ENCODE measurements around the gene DROSHA.
"Not testable (repeated sequence)": the region's sequence is repeated elsewhere in the genome, so short reads cannot be mapped to it uniquely, and the experiment has no call there.

Gene DROSHA

DNA sequence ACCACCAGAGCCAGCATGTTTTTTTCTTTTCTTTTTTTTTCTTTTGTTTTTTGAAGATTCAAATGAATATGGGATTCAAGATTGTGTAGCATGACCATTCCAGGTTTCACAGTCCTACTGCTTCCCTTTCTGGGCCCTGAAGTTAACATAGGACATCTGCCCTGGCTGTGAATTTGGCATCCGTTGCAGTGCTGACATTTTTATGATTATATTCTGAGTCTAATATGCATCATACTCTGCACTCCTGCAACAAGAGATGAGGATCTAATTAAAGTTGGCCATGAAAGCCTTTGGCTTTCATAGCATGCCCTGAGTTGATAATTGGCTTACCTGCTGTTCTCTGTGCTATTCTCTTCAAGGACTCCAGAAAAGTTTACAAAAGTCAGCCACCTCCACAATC, 30.1 kb upstream of the DROSHA start:
- DNase-seq (ENCODE audit: insufficient read length, low spot score) = no peak

DNA sequence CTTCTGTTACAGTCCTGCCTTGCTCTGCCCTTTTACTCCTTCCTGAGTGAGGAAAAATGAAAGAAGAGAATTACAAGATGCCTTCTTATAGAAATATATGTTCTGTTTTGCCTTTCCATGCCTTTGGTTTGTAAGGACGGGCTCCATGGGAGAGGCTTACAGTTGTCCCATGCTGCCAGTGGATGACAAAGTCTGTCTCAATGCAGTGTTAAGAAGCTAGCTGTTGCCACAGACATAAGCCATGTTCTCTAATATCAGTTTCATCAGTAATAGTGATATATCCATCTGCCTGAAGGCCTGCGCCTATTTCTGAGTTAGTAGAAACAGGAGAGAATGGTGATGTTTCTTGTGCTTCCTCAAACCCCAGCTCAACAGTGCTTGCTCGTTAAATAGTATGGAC, 28.0 kb upstream of the DROSHA start:
- no peak for TF ChIP-seq PAX5 (IDR thresholded peaks at IDR 0.05; ENCODE audit: insufficient read depth, low read length, severe bottlenecking)
- TF ChIP-seq POLR2A (IDR thresholded peaks at IDR 0.05; ENCODE audit: low read depth, low read length) = no peak
- no peak for TF ChIP-seq POU2F2 (IDR thresholded peaks at IDR 0.05; ENCODE audit: low read depth, low read length)
- FAIRE-seq = no peak
- no peak for DNase-seq (ENCODE audit: insufficient read length, low spot score)

More for the DNA sequence above, 30.1 kb upstream of the DROSHA start:
- no peak for FAIRE-seq
- TF ChIP-seq POLR2A (IDR thresholded peaks at IDR 0.05; ENCODE audit: low read depth, low read length) (no peak), TAF1 (IDR thresholded peaks at IDR 0.05; ENCODE audit: low read depth, low read length) (no peak), PAX5 (IDR thresholded peaks at IDR 0.05; ENCODE audit: insufficient read depth, low read length, severe bottlenecking) (no peak), POLR2AphosphoS5 (IDR thresholded peaks at IDR 0.05; ENCODE audit: low read depth, low read length) (no peak), POU2F2 (IDR thresholded peaks at IDR 0.05; ENCODE audit: low read depth, low read length) (no peak), SPI1 (IDR thresholded peaks at IDR 0.05; ENCODE audit: low read depth, low read length) (no peak)

DNA sequence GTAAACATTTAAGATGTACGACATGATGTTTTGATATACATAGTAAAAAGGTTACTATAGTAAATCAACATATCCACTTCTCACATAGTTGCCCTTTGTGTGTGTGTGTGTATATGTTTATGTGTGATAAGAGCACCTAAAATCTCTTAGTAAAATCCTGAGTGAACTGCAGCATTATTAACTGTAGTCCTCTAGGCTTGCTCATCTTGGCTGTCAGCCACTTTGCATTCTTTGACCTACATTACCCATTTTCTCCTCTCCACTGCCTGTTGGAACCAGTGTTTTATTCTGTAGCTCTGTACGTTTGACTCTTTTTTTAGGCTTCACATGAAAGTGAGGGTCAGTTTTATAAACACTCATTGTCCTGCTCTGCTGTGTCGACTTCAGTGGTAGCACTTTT, 24.6 kb upstream of the DROSHA start:
- TF ChIP-seq SPI1 (IDR thresholded peaks at IDR 0.05; ENCODE audit: low read depth, low read length) (no peak), POLR2A (IDR thresholded peaks at IDR 0.05; ENCODE audit: low read depth, low read length) (no peak)
- DNase-seq (ENCODE audit: insufficient read length, low spot score) (no peak), FAIRE-seq (no peak)

DNA sequence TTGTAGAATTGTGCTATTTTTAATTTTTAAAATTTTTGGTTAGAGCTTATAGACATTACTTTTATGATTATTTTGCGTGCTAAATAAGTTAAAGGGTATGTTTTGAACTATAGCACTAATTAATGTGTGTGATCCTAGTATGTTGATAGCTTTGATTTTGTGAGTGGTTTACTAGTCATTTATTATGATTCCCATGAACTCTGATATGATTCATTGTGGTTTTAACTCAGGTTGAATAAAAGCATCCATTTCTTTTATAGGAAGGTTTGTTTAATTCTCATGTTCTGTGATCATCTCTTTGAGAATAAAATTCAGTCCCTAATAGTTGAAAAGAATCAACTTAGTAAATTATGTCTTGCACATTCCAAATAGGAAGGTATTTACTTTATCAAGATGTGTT, 22.7 kb upstream of the DROSHA start:
- DNase-seq (ENCODE audit: insufficient read length, low spot score) (no peak), FAIRE-seq (no peak)
- no peak for TF ChIP-seq POLR2A (IDR thresholded peaks at IDR 0.05; ENCODE audit: low read depth, low read length)
- TF ChIP-seq TAF1 (IDR thresholded peaks at IDR 0.05; ENCODE audit: low read depth, low read length) = no peak
- TF ChIP-seq POU2F2 (IDR thresholded peaks at IDR 0.05; ENCODE audit: low read depth, low read length) = no peak
- no peak for TF ChIP-seq POLR2AphosphoS5 (IDR thresholded peaks at IDR 0.05; ENCODE audit: low read depth, low read length)
- TF ChIP-seq PAX5 (IDR thresholded peaks at IDR 0.05; ENCODE audit: insufficient read depth, low read length, severe bottlenecking) = no peak
- no peak for TF ChIP-seq SPI1 (IDR thresholded peaks at IDR 0.05; ENCODE audit: low read depth, low read length)

DNA sequence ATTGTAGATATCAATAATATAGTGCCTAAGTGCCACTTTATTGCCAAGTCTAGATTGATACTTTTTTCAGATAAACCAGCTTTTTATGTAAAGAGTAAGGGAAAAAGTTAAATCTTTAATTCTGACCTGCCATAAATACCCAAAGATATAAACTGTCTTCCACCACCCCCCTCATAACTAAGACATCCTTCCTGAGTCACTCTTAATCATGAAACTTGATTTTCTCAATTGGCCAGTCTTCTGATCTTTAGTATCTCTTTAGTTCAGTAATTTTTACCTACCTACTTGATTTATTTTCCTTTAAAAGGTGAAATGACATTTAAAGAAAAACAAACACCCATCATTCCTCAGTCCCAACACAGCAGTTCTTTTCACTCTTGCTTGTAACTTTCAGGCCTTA, 22.0 kb upstream of the DROSHA start:
- TF ChIP-seq POU2F2 (IDR thresholded peaks at IDR 0.05; ENCODE audit: low read depth, low read length) (no peak), SPI1 (IDR thresholded peaks at IDR 0.05; ENCODE audit: low read depth, low read length) (no peak), PAX5 (IDR thresholded peaks at IDR 0.05; ENCODE audit: insufficient read depth, low read length, severe bottlenecking) (no peak), TAF1 (IDR thresholded peaks at IDR 0.05; ENCODE audit: low read depth, low read length) (no peak), POLR2AphosphoS5 (IDR thresholded peaks at IDR 0.05; ENCODE audit: low read depth, low read length) (no peak), POLR2A (IDR thresholded peaks at IDR 0.05; ENCODE audit: low read depth, low read length) (no peak)
- FAIRE-seq (no peak), DNase-seq (ENCODE audit: insufficient read length, low spot score) (no peak)

DNA sequence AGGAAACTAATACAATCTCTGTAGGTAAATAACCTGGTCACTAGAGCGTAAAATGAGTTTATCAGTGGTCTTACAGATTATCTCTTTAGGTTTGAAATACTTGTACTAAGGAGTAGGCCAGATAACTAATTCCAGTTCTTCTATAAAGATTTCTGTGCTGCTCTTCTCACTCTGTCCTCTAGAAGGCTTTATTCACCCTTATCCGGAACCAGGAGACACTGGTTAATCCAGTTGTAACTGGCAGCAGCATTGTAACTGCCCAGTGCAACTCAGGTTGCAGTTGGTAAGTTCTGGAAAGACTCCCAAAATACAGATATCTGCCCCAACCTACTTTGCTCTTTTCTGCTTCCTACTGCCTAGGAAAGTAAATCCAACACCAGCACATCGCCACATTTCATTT, 20.0 kb upstream of the DROSHA start:
- TF ChIP-seq POLR2A (IDR thresholded peaks at IDR 0.05; ENCODE audit: low read depth, low read length) = no peak
- TF ChIP-seq TAF1 (IDR thresholded peaks at IDR 0.05; ENCODE audit: low read depth, low read length) = no peak
- no peak for TF ChIP-seq SPI1 (IDR thresholded peaks at IDR 0.05; ENCODE audit: low read depth, low read length)
- TF ChIP-seq PAX5 (IDR thresholded peaks at IDR 0.05; ENCODE audit: insufficient read depth, low read length, severe bottlenecking) = no peak
- TF ChIP-seq POLR2AphosphoS5 (IDR thresholded peaks at IDR 0.05; ENCODE audit: low read depth, low read length) = no peak
- TF ChIP-seq POU2F2 (IDR thresholded peaks at IDR 0.05; ENCODE audit: low read depth, low read length) = no peak

DNA sequence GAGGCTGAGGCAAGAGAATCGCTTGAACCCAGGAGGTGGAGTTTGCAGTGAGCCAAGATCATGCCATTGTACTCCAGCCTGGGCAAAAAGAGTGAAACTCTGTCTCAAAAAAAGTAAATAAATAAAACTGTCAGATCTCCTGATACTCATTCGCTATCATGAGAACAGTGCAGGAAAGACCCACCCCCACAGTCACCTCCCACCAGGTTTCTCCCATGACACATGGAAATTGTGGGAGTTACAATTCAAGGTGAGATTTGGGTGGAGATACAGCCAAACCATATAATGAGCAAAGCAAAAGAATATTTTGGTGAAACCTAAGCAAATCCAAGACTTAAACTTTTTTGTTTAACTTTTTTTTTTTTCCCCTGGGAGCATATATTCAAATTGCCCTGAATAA, 17.2 kb upstream of the DROSHA start:
- DNase-seq (ENCODE audit: insufficient read length, low spot score); FAIRE-seq: not testable (repeated sequence)

More for the DNA sequence above, 20.0 kb upstream of the DROSHA start:
- DNase-seq (ENCODE audit: insufficient read length, low spot score) (no peak), FAIRE-seq (no peak)

DNA sequence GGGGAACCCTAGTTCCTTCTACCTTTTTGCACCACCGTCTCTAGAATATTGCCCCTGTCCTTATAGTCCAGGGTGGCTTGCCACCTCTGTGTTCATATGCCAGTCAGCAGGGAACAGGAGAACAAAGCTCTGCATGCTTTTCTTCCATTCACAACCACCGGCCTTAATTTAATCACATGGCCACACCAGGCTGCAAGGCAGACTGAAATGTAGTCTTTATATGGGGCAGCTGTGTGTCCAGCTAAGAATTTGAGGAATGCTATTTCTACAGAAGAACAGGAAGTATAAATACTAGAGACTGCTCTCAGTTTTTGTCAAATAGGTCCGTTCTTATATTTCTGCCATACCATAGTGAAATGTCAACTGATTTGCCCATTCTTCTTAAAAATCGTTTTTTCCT, 6.0 kb upstream of the DROSHA start:
- TF ChIP-seq POLR2AphosphoS5 (IDR thresholded peaks at IDR 0.05; ENCODE audit: low read depth, low read length) = no peak
- TF ChIP-seq PAX5 (IDR thresholded peaks at IDR 0.05; ENCODE audit: insufficient read depth, low read length, severe bottlenecking) = no peak
- no peak for TF ChIP-seq SPI1 (IDR thresholded peaks at IDR 0.05; ENCODE audit: low read depth, low read length)
- TF ChIP-seq TAF1 (IDR thresholded peaks at IDR 0.05; ENCODE audit: low read depth, low read length) = no peak
- no peak for TF ChIP-seq POU2F2 (IDR thresholded peaks at IDR 0.05; ENCODE audit: low read depth, low read length)
- no peak for TF ChIP-seq POLR2A (IDR thresholded peaks at IDR 0.05; ENCODE audit: low read depth, low read length)
- no peak for DNase-seq (ENCODE audit: insufficient read length, low spot score)
- no peak for FAIRE-seq

DNA sequence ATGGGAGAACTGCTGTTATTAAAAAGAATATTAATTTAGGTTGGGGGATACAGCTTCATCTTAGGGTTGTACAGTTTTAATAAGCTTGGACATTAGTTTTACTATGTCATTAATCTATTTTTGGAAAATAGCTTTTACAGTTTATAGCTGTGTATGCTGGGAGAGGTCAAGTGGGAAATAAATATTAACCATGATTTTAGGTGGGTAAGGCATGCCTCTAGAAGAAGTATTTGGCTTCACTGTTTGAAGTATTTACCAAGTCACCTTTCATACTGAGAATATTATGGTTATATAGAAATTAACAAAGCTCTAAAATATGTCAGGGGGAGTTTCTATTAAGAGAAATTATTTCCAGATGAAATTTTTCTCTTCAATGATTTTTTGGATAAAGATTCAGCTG, 5.5 kb upstream of the DROSHA start:
- TF ChIP-seq PAX5 (IDR thresholded peaks at IDR 0.05; ENCODE audit: insufficient read depth, low read length, severe bottlenecking) (no peak), TAF1 (IDR thresholded peaks at IDR 0.05; ENCODE audit: low read depth, low read length) (no peak), POU2F2 (IDR thresholded peaks at IDR 0.05; ENCODE audit: low read depth, low read length) (no peak), POLR2A (IDR thresholded peaks at IDR 0.05; ENCODE audit: low read depth, low read length) (no peak), SPI1 (IDR thresholded peaks at IDR 0.05; ENCODE audit: low read depth, low read length) (no peak), POLR2AphosphoS5 (IDR thresholded peaks at IDR 0.05; ENCODE audit: low read depth, low read length) (no peak)
- FAIRE-seq = no peak
- DNase-seq (ENCODE audit: insufficient read length, low spot score) = no peak

DNA sequence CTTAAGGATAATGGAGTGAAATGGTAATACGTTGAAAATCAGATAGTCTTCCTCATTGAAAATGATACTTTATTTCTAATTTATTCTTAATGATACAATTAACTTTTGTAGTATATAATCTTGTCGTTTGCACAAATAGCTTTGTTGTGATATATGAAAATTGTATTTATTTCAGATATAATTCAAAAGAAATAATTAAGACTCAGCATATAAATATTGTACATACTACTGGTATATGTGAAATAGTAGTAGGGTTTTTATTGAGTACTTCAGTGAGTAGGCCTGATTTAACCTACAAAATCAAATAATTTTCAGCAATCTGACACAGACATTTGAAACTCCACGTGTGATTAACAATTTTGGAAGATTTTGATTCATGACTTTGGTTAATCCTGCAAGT, 5.0 kb upstream of the DROSHA start:
- DNase-seq (ENCODE audit: insufficient read length, low spot score) (no peak), FAIRE-seq (no peak)
- no peak for TF ChIP-seq POLR2AphosphoS5 (IDR thresholded peaks at IDR 0.05; ENCODE audit: low read depth, low read length)
- no peak for TF ChIP-seq SPI1 (IDR thresholded peaks at IDR 0.05; ENCODE audit: low read depth, low read length)
- TF ChIP-seq POLR2A (IDR thresholded peaks at IDR 0.05; ENCODE audit: low read depth, low read length) = no peak
- no peak for TF ChIP-seq PAX5 (IDR thresholded peaks at IDR 0.05; ENCODE audit: insufficient read depth, low read length, severe bottlenecking)

DNA sequence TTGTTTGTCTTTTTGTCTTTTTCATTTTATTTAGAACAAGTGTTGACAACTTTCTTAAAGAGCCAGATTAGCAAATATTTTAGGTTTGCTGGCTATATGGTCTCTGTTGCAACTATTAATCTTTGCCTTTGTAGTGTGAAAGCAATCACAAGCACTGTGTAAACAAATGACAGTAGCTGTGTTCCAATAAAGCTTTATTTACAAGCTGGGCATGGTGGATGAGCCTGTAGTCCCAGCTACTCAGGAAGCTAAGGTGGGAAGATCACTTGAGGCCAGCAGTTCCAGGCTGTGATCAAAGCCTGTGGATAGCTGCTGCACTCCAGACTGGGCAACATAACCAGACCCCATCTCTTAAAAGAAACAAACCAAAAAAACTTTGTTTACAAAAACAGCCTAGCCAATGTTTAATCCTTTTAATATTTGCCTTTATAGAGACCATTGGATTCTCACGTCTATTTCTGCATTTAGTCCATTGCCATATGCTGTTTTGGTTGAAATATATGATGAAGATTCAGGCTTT, 2.7 kb upstream of the DROSHA start:
- FAIRE-seq (no peak), DNase-seq (ENCODE audit: insufficient read length, low spot score) (no peak)
- no peak for TF ChIP-seq PAX5 (IDR thresholded peaks at IDR 0.05; ENCODE audit: insufficient read depth, low read length, severe bottlenecking)

Measured in GM12891 (cell line).